Measurements from ENCODE around the gene PSRC1. TPM values are rescaled to one million over a fixed set of nuclear protein-coding genes. Genes with fewer than 3 reads are reported as not detected.

PSRC1 gene
- total RNA-seq, 2 experiments from 2014 or later = 40.7 to 42.7 TPM

- Histone ChIP-seq H3K4me1 (ENCODE audit: insufficient read depth, low read length, poor library complexity, severe bottlenecking) (peaks cover 15% of the 10 kb centered on the region), H2AFZ (ENCODE audit: low read length) (no peak overlapping the region), H3K4me2 (ENCODE audit: low read length) (no peak overlapping the region), H3K36me3 (ENCODE audit: insufficient read depth, low read length) (no peaks in the 10 kb centered on the region), H3K9me2 (ENCODE audit: insufficient read depth, low read length) (no peaks in the 10 kb centered on the region), H4K20me1 (ENCODE audit: insufficient read depth, low read length) (no peaks in the 10 kb centered on the region), H3K4me3 (ENCODE audit: low read depth, low read length, poor library complexity, severe bottlenecking) (no peak overlapping the region), H3K27ac (ENCODE audit: low read depth, low read length, poor library complexity, severe bottlenecking) (no peak overlapping the region), H3K79me2 (ENCODE audit: insufficient read depth, low read depth, low read length) (no peaks in the 10 kb centered on the region), H3K9me3 (ENCODE audit: low read length) (no peaks in the 10 kb centered on the region)
- no peak for DNase-seq (ENCODE audit: low spot score)
- no peak for TF ChIP-seq CTCF (conservative IDR thresholded peaks at IDR 0.05; ENCODE audit: low read length)
- TF ChIP-seq EZH2phosphoT487 (IDR thresholded peaks at IDR 0.05; ENCODE audit: borderline replicate concordance, low read depth, low read length) = no peak
- ChIA-PET CTCF (ENCODE audit: unreplicated experiment) (no interaction called here), POLR2A (interaction anchor here (1.5 kb wide), 1 partner anchor 8 kb away, joined by 4 read pairs; no protein-coding TSS in a partner anchor)
- intact Hi-C loops (cut with micrococcal nuclease; ENCODE audit: unreplicated experiment) = no loop called here
- BruUV-seq (replicated peaks) = no TSS peak
Measured at GRCh38 chr1:109248444-109248796, 34.5 kb downstream of the PSRC1 start.

- intact Hi-C loops (cut with micrococcal nuclease; ENCODE audit: unreplicated experiment) = no loop called here
- peaks cover 10% of the 10 kb centered on the region for H3K4me1 ChIP-seq (ENCODE audit: insufficient read depth, low read length, poor library complexity, severe bottlenecking)
- BruUV-seq (replicated peaks) = no TSS peak
- H3K79me2 ChIP-seq (ENCODE audit: insufficient read depth, low read depth, low read length) = no peaks in the 10 kb centered on the region
- TF ChIP-seq CTCF (conservative IDR thresholded peaks at IDR 0.05; ENCODE audit: low read length) = no peak
- TF ChIP-seq EZH2phosphoT487 (IDR thresholded peaks at IDR 0.05; ENCODE audit: borderline replicate concordance, low read depth, low read length) = no peak
- ChIA-PET CTCF (ENCODE audit: unreplicated experiment) (interaction anchor here (0.6 kb wide), 1 partner anchor 9 kb away, joined by 3 read pairs; no protein-coding TSS in a partner anchor), POLR2A (interaction anchor here (0.6 to 1.5 kb wide), 2 partner anchors 9 to 41 kb away, joined by 3 to 4 read pairs; no protein-coding TSS in a partner anchor)
- no peaks in the 10 kb centered on the region for H4K20me1 ChIP-seq (ENCODE audit: insufficient read depth, low read length)
- H3K9me3 ChIP-seq (ENCODE audit: low read length) = no peaks in the 10 kb centered on the region
- no peak overlapping the region for H3K4me3 ChIP-seq (ENCODE audit: low read depth, low read length, poor library complexity, severe bottlenecking)
- no peak overlapping the region for H3K27ac ChIP-seq (ENCODE audit: low read depth, low read length, poor library complexity, severe bottlenecking)
- no peaks in the 10 kb centered on the region for H3K9me2 ChIP-seq (ENCODE audit: insufficient read depth, low read length)
- H3K4me2 ChIP-seq (ENCODE audit: low read length) = no peak overlapping the region
- H2AFZ ChIP-seq (ENCODE audit: low read length) = no peak overlapping the region
- DNase-seq (ENCODE audit: low spot score) = no peak
- H3K36me3 ChIP-seq (ENCODE audit: insufficient read depth, low read length) = no peaks in the 10 kb centered on the region
Measured at GRCh38 chr1:109247401-109248365, 35.3 kb downstream of the PSRC1 start.

- Histone ChIP-seq H3K4me2 (ENCODE audit: low read length) (no peak overlapping the region), H3K4me3 (ENCODE audit: low read depth, low read length, poor library complexity, severe bottlenecking) (no peak overlapping the region), H2AFZ (ENCODE audit: low read length) (no peak overlapping the region), H3K9me2 (ENCODE audit: insufficient read depth, low read length) (no peaks in the 10 kb centered on the region), H3K27ac (ENCODE audit: low read depth, low read length, poor library complexity, severe bottlenecking) (no peak overlapping the region), H3K79me2 (ENCODE audit: insufficient read depth, low read depth, low read length) (no peaks in the 10 kb centered on the region), H3K4me1 (ENCODE audit: insufficient read depth, low read length, poor library complexity, severe bottlenecking) (peaks cover 10% of the 10 kb centered on the region), H4K20me1 (ENCODE audit: insufficient read depth, low read length) (no peaks in the 10 kb centered on the region), H3K9me3 (ENCODE audit: low read length) (no peaks in the 10 kb centered on the region), H3K36me3 (ENCODE audit: insufficient read depth, low read length) (no peaks in the 10 kb centered on the region)
- TF ChIP-seq CTCF (conservative IDR thresholded peaks at IDR 0.05; ENCODE audit: low read length) (no peak), EZH2phosphoT487 (IDR thresholded peaks at IDR 0.05; ENCODE audit: borderline replicate concordance, low read depth, low read length) (no peak)
- ChIA-PET CTCF (ENCODE audit: unreplicated experiment) (no interaction called here), POLR2A (interaction anchor here (0.6 kb wide), 2 partner anchors 150 to 270 kb away, joined by 3 to 4 read pairs; no protein-coding TSS in a partner anchor)
- no peak for DNase-seq (ENCODE audit: low spot score)
- intact Hi-C loops (cut with micrococcal nuclease; ENCODE audit: unreplicated experiment) = no loop called here
- no TSS peak for BruUV-seq (replicated peaks)
Measured at GRCh38 chr1:109246141-109246551, 36.8 kb downstream of the PSRC1 start.

All from OCI-LY7 (cell line).